WTC11 (cell line): Measurements from ENCODE around the gene MITD1. TPM values are rescaled to one million over a fixed set of nuclear protein-coding genes. Genes with fewer than 3 reads are reported as not detected.
A peak's percentile ranks its signal among the peaks of the same experiment; 100 is the strongest.

Experiments
- ATAC-seq: fragments of 200-7000 bp; cut with Tn5 transposase; 2 replicates; pipeline ENCODE4 v1.10.0; 2021; ENCODE audit warnings: mild to moderate bottlenecking, moderate library complexity
- CTCF ChIA-PET: fragments of 300-600 bp; sonication (Branson Sonifier 250); formaldehyde crosslinking; loops from one replicate; lab custom pipeline; 2021; ENCODE audit warnings: antibody characterized with exemption; lab: Charles Lee
- POLR2A ChIA-PET: fragments of 350-600 bp; sonication (Branson Sonifier 250); formaldehyde crosslinking; loops from one replicate; lab custom pipeline; 2021; ENCODE audit warnings: antibody characterized with exemption; lab: Charles Lee
- DNase-seq: peaks from one replicate; pipeline ENCODE4 v3.0.0; 2021; ENCODE audit warnings: low spot score
- H3K27ac Mint-ChIP-seq: 2 replicates; pipeline ENCODE4 v1.8.0; 2021; ENCODE audit warnings: mixed read lengths
- H3K27me3 Mint-ChIP-seq: 2 replicates; pipeline ENCODE4 v1.8.0; 2021; ENCODE audit warnings: low read depth, mild to moderate bottlenecking, moderate library complexity, mixed read lengths
- H3K36me3 Mint-ChIP-seq: 2 replicates; pipeline ENCODE4 v1.8.0; 2021; ENCODE audit warnings: mixed read lengths
- H3K4me1 Mint-ChIP-seq: 2 replicates; pipeline ENCODE4 v1.8.0; 2022; ENCODE audit warnings: mixed read lengths
- H3K4me3 Mint-ChIP-seq: 2 replicates; pipeline ENCODE4 v1.8.0; 2021; ENCODE audit warnings: mild to moderate bottlenecking, moderate library complexity, mixed read lengths
- H3K9me3 Mint-ChIP-seq: 2 replicates; pipeline ENCODE4 v1.8.0; 2021; ENCODE audit warnings: mixed read lengths
- CREB1 ChIP-seq: sonication (generic); formaldehyde crosslinking; IDR thresholded peaks from 2 replicates; pipeline ENCODE4 v1.8.0; 2023; ENCODE audit warnings: mild to moderate bottlenecking, missing genetic modification reagents
- EMX1 ChIP-seq: fragments of 250-450 bp; sonication (Bioruptor Pico); IDR thresholded peaks from 2 replicates; pipeline ENCODE4 v1.8.0; 2021; ENCODE audit warnings: mild to moderate bottlenecking
- ETV6 ChIP-seq: sonication (generic); formaldehyde crosslinking; IDR thresholded peaks from 2 replicates; pipeline ENCODE4 v1.8.1; 2022; ENCODE audit warnings: mild to moderate bottlenecking, missing genetic modification reagents
- PRRX2 ChIP-seq: fragments of 250-450 bp; sonication (Bioruptor Pico); IDR thresholded peaks from 2 replicates; pipeline ENCODE4 v1.8.0; 2021; ENCODE audit warnings: mild to moderate bottlenecking
- TCF7 ChIP-seq: sonication (generic); formaldehyde crosslinking; IDR thresholded peaks from 2 replicates; pipeline ENCODE4 v1.8.0; 2022; ENCODE audit warnings: mild to moderate bottlenecking, low read depth, missing genetic modification reagents, moderate library complexity
- TEAD1 ChIP-seq: sonication (generic); formaldehyde crosslinking; IDR thresholded peaks from 2 replicates; pipeline ENCODE4 v1.8.0; 2022; ENCODE audit warnings: mild to moderate bottlenecking, missing genetic modification reagents
- ZNF121 ChIP-seq: sonication (generic); formaldehyde crosslinking; IDR thresholded peaks from 2 replicates; pipeline ENCODE4 v1.8.0; 2023; ENCODE audit warnings: missing genetic modification reagents
- ZNF416 ChIP-seq: fragments of 250-450 bp; sonication (Bioruptor Pico); IDR thresholded peaks from 2 replicates; pipeline ENCODE4 v1.9.0; 2021; ENCODE audit warnings: mild to moderate bottlenecking, inconsistent platforms
- ZNF423 ChIP-seq: fragments of 250-450 bp; sonication (Bioruptor Pico); IDR thresholded peaks from 2 replicates; pipeline ENCODE4 v2.1.2; 2022; ENCODE audit warnings: mild to moderate bottlenecking, moderate library complexity
- total RNA-seq: library from RNA; stranded (reverse); gene quantifications from 3 replicates; pipeline ENCODE4 v1.2.3, GENCODE V29; 2021
- TF ChIP-seq, protein P1 (sequence below): sonication (generic); formaldehyde crosslinking; IDR thresholded peaks from 2 replicates; pipeline ENCODE4 v1.8.0; 2022; ENCODE audit warnings: mild to moderate bottlenecking, missing genetic modification reagents
- TF ChIP-seq, protein P2 (sequence below): fragments of 200-600 bp; IDR thresholded peaks from 2 replicates; pipeline ENCODE4 v1.8.0; 2022; ENCODE audit warnings: antibody characterized with exemption
- TF ChIP-seq, protein P3 (sequence below): sonication (generic); formaldehyde crosslinking; IDR thresholded peaks from 2 replicates; pipeline ENCODE4 v1.8.0; 2022; ENCODE audit warnings: mild to moderate bottlenecking, missing genetic modification reagents
- TF ChIP-seq, protein P4 (sequence below): sonication (generic); formaldehyde crosslinking; IDR thresholded peaks from 2 replicates; pipeline ENCODE4 v1.8.0; 2023; ENCODE audit warnings: missing genetic modification reagents

MITD1 gene
- total RNA-seq, 1 experiment from 2014 or later: 33.1 TPM

DNA sequence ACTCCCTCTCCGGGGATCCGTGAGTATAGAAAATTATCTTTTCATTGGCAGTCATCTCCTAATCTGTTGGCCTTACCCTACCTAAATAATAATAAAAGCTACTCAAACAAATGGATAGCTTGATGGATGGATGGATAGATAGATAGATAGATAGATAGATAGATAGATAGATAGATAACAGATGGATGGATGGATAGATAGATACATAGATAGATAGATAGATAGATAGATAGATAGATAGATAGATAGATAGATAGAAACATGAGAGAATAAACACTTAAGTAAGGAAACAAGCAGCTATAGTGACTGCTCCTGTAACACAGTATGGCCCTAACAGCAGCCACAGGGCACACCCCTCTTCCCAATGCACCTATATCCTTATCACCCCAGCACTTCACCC lies 35.2 kb upstream of the MITD1 start (continued):
- no peak for TF ChIP-seq ETV6
- TF ChIP-seq, all 79 proteins: peak for 0

DNA sequence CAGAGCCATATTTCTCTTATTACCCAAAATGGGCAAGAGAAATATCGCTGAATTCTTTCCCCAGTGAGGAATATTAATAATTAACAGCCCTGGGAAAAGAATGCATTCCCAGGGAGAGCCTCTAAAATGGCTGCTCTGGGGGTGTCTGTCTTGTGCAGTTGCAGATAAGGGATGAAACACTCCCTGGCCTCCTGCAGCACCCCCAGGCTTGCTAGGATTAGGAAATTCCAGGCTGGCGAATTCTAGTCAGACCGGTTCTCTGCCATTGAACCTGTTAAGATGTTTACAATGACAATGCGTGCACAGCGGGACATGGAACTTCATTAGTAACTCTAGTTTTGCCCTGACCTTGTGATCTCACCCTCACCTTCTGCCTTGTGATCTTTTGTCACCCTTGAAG lies 24.6 kb upstream of the MITD1 start:
- TF ChIP-seq, protein P1, sequence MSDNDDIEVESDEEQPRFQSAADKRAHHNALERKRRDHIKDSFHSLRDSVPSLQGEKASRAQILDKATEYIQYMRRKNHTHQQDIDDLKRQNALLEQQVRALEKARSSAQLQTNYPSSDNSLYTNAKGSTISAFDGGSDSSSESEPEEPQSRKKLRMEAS: peak; percentile 25; the same call in 1 of the 2 replicates
- TF ChIP-seq PRRX2 (CRISPR knock-in tag) (no peak), TEAD1 (CRISPR knock-in tag) (peak; percentile 73; the same call in 1 of the 2 replicates)
- TF ChIP-seq, all 79 proteins: peak for 2
- H3K4me3 Mint-ChIP-seq: no peak overlapping the region
- ATAC-seq (no peak), DNase-seq (peak; percentile 35)
- ChIA-PET CTCF (no interaction called here), POLR2A (no interaction called here)
- H3K4me1 Mint-ChIP-seq: no peaks in the 10 kb centered on the region
- peaks cover 66% of the 10 kb centered on the region for H3K36me3 Mint-ChIP-seq
- peaks cover 80% of the 10 kb centered on the region for H3K9me3 Mint-ChIP-seq
- H3K27me3 Mint-ChIP-seq: peaks cover 4% of the 10 kb centered on the region; the same call in 1 of the 2 replicates
- no peak overlapping the region; the same call in 1 of the 2 replicates for H3K27ac Mint-ChIP-seq

DNA sequence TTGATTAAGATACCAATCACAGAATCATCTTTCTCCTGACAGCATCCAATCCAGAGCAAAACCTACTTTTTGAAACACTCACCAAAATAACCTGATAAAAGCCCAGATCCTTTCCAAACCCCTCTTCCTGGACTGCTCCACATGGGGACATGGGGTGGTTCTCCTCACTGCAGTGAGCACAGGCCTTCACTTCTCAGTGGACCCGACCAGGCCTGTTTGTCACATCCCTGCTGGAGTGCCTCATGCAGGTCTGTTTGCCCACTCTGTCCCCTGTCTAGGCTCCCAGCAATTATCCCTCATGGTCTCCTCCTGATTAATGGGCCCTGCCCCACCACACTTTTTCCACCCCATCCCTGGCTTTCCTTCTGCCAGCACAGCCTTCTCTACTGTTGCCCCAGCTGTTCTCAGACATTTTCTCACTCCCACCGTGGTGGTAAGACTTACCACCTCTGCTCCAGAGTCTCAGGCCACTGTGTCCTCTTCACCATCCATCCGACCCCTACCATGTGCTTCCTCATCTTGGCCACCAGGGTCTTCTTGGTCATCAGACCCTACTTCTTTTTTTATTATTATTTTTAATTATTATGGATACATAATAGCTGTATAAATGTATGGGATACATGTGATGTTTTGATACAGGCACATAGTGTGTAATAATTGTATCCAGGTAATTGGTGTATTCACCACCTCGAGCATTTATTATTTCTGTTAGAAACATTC lies 21.3 kb upstream of the MITD1 start:
- H3K4me1 Mint-ChIP-seq: no peaks in the 10 kb centered on the region
- TF ChIP-seq TCF7 (CRISPR knock-in tag) (no peak), EMX1 (no peak)
- TF ChIP-seq, protein P2, sequence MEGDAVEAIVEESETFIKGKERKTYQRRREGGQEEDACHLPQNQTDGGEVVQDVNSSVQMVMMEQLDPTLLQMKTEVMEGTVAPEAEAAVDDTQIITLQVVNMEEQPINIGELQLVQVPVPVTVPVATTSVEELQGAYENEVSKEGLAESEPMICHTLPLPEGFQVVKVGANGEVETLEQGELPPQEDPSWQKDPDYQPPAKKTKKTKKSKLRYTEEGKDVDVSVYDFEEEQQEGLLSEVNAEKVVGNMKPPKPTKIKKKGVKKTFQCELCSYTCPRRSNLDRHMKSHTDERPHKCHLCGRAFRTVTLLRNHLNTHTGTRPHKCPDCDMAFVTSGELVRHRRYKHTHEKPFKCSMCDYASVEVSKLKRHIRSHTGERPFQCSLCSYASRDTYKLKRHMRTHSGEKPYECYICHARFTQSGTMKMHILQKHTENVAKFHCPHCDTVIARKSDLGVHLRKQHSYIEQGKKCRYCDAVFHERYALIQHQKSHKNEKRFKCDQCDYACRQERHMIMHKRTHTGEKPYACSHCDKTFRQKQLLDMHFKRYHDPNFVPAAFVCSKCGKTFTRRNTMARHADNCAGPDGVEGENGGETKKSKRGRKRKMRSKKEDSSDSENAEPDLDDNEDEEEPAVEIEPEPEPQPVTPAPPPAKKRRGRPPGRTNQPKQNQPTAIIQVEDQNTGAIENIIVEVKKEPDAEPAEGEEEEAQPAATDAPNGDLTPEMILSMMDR: peak; percentile 32; the same call in 1 of the 2 replicates
- TF ChIP-seq, all 79 proteins: peak for 1
- DNase-seq: no peak
- Mint-ChIP-seq H3K27ac (no peak overlapping the region), H3K4me3 (no peak overlapping the region), H3K27me3 (peaks cover 4% of the 10 kb centered on the region; the same call in 1 of the 2 replicates), H3K36me3 (peaks cover 52% of the 10 kb centered on the region), H3K9me3 (peaks cover 49% of the 10 kb centered on the region)
- ATAC-seq: no peak
- ChIA-PET CTCF (no interaction called here), POLR2A (no interaction called here)

DNA sequence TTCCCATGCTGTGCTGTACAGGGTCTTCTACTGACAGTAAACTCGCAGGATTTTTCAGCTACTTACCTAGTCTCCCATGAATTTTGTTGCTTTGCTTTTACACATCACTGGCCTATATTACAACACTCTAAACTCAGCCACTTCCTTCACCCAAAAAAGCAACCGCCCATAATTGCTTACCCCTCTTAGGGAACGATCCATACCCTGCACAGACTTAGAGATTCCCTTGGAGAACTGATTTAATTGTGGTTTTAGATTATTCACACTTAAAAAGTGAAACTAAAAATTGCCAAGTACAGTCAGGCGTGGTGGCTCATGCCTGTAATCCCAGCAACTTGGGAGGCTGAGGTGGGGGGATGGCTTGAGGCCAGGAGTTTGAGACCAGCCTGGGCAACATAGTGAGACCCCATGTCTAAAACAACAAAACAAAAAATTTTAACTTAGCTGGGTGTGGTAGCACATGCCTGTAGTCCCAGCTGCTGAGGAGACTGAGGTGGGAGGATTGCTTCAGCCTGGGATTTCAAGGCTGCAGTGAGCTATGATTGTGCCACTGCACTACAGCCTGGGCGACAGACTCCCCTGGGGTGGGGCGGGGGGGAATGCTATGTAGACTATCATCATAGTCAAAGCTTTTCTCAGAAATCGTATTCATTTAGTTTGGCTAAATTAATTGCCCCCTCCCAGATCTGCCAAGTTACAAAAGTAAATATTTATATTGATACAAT lies 19.4 kb upstream of the MITD1 start:
- no peak for ATAC-seq
- no peaks in the 10 kb centered on the region for H3K4me1 Mint-ChIP-seq
- ChIA-PET POLR2A (no interaction called here), CTCF (no interaction called here)
- no peak for DNase-seq
- TF ChIP-seq ZNF416 (CRISPR knock-in tag): no peak
- TF ChIP-seq CREB1 (CRISPR knock-in tag): no peak
- TF ChIP-seq, protein P3, sequence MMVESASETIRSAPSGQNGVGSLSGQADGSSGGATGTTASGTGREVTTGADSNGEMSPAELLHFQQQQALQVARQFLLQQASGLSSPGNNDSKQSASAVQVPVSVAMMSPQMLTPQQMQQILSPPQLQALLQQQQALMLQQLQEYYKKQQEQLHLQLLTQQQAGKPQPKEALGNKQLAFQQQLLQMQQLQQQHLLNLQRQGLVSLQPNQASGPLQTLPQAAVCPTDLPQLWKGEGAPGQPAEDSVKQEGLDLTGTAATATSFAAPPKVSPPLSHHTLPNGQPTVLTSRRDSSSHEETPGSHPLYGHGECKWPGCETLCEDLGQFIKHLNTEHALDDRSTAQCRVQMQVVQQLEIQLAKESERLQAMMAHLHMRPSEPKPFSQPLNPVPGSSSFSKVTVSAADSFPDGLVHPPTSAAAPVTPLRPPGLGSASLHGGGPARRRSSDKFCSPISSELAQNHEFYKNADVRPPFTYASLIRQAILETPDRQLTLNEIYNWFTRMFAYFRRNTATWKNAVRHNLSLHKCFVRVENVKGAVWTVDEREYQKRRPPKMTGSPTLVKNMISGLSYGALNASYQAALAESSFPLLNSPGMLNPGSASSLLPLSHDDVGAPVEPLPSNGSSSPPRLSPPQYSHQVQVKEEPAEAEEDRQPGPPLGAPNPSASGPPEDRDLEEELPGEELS (CRISPR knock-in tag): no peak
- peak; percentile 53; the same call in 1 of the 2 replicates for TF ChIP-seq ZNF121 (CRISPR knock-in tag)
- no peak for TF ChIP-seq ZNF423
- TF ChIP-seq, protein P4, sequence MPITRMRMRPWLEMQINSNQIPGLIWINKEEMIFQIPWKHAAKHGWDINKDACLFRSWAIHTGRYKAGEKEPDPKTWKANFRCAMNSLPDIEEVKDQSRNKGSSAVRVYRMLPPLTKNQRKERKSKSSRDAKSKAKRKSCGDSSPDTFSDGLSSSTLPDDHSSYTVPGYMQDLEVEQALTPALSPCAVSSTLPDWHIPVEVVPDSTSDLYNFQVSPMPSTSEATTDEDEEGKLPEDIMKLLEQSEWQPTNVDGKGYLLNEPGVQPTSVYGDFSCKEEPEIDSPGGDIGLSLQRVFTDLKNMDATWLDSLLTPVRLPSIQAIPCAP (CRISPR knock-in tag): no peak
- no peaks in the 10 kb centered on the region for H3K27me3 Mint-ChIP-seq
- no peak overlapping the region for H3K4me3 Mint-ChIP-seq
- no peak overlapping the region for H3K27ac Mint-ChIP-seq
- H3K36me3 Mint-ChIP-seq: peaks cover 46% of the 10 kb centered on the region
- peaks cover 30% of the 10 kb centered on the region for H3K9me3 Mint-ChIP-seq
